Measurements from ENCODE around the gene DPP10.

The DPP10 gene

GRCh38 chr2:115201386-115201785 is 758.9 kb downstream of the DPP10 start:
- in situ Hi-C loops (cut with HindIII; ENCODE audit: low sequenced_read_pairs): no loop called here

- in situ Hi-C loops (cut with HindIII; ENCODE audit: low sequenced_read_pairs): no loop called here
These were observed 766.2 kb downstream of the DPP10 start for GRCh38 chr2:115208493-115209164.

DNA sequence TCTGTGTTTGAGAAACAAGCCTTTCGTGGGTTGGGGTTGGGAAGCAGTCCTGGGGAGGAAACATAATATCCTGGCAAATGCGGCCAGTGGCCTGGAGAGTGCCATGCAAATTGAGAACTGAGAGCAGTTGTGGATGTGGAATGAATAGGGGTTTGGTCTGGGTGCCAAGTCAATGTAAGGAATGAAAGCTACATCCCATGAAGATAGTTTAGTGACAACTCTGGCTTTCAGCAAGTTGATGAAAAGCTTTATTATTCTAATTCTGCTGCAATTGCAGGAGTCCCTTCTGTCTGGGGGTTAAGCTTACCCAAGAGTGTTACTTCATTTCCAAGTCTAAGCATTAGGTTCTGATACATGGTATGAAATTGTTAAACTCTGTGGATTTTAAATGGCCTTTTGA is 771.6 kb downstream of the DPP10 start:
- in situ Hi-C loops (cut with HindIII; ENCODE audit: low sequenced_read_pairs): no loop called here

- in situ Hi-C loops (cut with HindIII; ENCODE audit: low sequenced_read_pairs): no loop called here
These were observed 776.9 kb downstream of the DPP10 start for GRCh38 chr2:115219296-115219695.

GRCh38 chr2:115234186-115234585 is 791.7 kb downstream of the DPP10 start:
- in situ Hi-C loops (cut with HindIII; ENCODE audit: low sequenced_read_pairs): no loop called here

GRCh38 chr2:115234737-115235136 is 792.3 kb downstream of the DPP10 start:
- in situ Hi-C loops (cut with HindIII; ENCODE audit: low sequenced_read_pairs): no loop called here

DNA sequence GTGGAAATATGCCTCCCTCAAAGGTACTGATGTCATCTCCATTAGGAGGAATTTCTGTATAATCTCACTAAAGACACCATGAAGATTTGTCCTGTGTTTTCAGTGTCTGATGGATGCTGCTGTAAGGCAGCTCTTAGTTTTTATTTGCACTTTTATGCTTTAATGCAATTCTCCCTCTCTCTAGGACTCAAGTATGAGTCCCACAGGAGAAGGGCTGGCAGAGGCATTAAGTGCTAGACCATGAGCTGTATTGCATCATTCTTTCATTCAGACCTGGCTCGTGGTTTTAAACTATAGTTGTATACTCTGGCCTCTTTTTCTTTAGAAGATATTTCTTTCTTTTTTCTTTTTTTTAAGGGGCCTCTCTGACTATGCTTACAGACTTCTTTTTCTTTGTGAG is 805.6 kb downstream of the DPP10 start:
- in situ Hi-C loops (cut with HindIII; ENCODE audit: low sequenced_read_pairs): no loop called here

DNA sequence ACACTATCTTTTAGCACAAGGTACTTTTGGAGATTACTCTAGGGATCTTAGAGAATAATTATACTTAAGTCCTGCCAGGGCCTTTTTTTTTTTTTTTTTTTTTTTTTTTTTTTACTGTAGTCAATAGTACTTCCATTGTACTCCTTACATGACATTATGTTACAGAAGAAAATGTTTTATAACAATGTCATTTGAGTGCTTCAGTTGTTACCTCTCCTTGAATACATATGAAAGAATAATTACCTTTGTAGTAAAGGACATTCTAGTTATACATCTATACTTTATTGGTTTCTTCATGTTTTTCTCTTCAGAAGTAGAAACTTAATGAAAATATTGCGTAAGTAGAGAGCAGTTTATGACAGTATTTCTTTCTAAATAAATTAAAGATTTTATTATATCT is 834.9 kb downstream of the DPP10 start:
- in situ Hi-C loops (cut with HindIII; ENCODE audit: low sequenced_read_pairs): no loop called here

- in situ Hi-C loops (cut with HindIII; ENCODE audit: low sequenced_read_pairs): no loop called here
These were observed 843.0 kb downstream of the DPP10 start for GRCh38 chr2:115285416-115285815.

GRCh38 chr2:115290478-115290877 is 848.0 kb downstream of the DPP10 start:
- in situ Hi-C loops (cut with HindIII; ENCODE audit: low sequenced_read_pairs): no loop called here

DNA sequence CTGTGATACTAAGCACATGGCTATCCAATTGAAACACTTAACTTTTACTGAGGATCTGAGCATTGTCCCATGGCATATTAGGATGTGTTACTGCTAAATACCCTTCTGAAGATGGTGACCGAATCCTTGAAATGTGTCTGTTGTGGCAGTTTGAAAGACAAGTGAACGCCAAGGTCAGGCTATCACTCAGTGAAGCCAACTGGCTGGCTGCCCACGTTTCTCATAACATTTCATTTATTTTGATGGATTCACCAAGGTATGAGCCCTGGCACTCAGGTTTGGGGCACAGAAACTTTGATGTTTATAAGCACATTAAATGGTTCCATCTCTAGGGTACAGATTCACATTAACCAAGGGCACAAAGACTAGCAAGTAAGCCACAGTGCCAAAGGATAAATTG is 850.3 kb downstream of the DPP10 start:
- in situ Hi-C loops (cut with HindIII; ENCODE audit: low sequenced_read_pairs): no loop called here

DNA sequence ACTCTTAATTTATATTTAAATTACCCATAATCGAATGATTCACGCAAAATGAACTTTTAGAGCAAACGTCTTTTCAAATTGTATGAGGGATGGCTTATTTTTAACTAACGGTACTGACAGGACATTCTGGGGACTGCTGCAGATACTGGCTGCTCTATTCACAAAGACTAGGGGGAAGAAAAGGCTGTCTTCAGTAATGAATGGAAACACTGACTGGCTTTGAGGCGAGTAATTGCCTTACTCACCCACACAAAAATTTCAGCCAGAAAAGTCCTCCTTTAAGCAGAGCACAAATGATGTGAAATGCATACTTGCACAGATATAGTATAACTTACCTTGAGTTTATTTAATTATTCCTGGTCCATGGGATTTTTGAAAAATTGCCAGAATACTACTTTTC is 852.6 kb downstream of the DPP10 start:
- in situ Hi-C loops (cut with HindIII; ENCODE audit: low sequenced_read_pairs): no loop called here

DNA sequence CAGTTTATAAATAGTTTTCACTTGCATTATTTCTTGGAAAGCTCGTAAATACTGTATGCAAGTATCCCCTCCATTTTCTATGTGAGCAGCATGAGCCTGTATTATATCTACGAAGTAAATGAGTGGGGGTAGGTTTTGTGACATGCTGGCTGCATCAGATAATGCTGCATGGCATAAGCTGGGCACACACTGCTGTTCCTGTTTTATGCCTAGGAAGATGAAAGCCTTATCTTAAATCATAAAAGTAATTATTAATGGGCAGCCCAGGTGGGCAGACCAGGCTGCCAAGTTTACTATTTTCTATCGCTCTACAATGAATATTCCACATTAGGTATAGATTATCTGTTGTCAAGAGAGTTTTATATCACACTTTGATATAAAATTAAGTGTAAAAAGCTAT is 854.6 kb downstream of the DPP10 start:
- in situ Hi-C loops (cut with HindIII; ENCODE audit: low sequenced_read_pairs): no loop called here

DNA sequence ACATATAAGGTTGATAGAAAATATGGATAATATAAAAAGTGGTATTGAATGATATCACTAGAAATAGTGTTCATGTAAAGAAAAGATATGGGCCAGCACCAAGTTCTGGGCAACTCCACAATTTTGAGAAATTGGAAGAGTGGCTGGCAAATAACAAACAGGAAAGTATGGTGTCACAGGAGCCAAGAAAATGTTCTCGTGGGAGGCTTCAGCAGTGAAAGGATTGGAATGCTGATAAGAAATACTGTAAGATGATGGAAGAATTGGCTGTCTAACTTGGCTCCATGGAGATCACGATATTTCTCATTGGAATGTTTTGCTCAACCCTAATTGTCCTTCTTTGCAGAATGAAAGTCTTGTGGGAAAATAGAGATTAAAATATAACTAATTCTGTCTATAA is 856.8 kb downstream of the DPP10 start:
- in situ Hi-C loops (cut with HindIII; ENCODE audit: low sequenced_read_pairs): no loop called here

GRCh38 chr2:115305712-115306111 is 863.3 kb downstream of the DPP10 start:
- in situ Hi-C loops (cut with HindIII; ENCODE audit: low sequenced_read_pairs): no loop called here

DNA sequence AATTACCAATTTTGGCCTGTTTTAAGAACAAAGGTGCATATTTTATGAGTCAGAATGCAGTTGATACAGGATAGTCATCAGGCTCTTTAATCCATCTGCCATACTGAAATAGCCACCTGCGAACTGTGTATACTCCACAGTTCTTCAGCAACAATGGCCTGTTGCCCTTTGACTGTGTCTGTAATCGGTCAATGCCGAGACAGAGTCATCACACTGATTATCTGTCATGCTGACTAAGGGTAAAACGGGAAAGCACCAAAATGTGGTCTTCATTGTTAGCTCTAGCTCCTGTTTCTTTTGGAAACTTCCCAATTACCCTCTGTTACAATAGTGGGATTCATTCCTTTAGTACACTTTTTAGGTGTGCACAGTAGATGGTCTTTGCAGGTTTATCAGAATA is 871.7 kb downstream of the DPP10 start:
- in situ Hi-C loops (cut with HindIII; ENCODE audit: low sequenced_read_pairs): no loop called here

- in situ Hi-C loops (cut with HindIII; ENCODE audit: low sequenced_read_pairs): no loop called here
These were observed 884.6 kb downstream of the DPP10 start for GRCh38 chr2:115327061-115327460.

GRCh38 chr2:115359550-115359949 is 917.1 kb downstream of the DPP10 start:
- in situ Hi-C loops (cut with HindIII; ENCODE audit: low sequenced_read_pairs): no loop called here

DNA sequence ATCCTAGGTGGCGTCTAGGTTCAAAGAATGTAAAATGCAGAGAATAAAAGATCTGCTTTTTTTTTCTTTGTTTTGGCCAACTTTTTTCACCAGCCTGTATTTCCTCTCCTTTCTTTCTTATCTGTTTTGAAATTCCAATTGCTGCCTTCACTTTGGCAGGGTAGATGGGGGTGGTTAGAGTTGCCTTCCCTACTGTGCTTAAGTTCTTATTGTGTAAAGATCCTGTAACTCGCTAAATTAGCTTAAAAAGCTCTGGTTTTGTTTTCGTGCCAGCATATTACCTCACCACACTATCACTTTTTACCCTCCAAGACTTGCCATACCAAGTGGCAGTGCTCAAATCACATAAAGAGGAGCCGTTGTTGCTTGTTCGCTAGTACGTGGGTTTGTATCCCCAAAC is 921.7 kb downstream of the DPP10 start:
- in situ Hi-C loops (cut with HindIII; ENCODE audit: low sequenced_read_pairs): no loop called here

DNA sequence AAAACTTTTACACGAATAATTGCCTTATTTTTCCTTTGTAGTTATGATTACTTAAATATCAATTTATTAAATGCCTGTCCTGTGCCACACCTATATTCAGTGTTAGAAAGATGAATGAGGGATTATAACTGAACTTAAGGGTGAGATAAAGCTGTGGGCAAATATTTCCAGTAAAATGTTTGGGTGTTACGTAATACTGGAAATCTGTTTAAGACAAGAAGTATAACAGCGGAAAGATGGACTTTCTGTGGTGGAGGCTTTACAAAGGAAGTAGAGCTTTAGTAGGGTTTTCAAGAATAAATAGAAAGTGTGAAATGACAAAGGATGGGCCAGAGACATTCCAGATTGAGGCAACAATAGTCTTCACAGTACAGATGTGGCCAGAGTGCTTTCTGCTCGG is 927.0 kb downstream of the DPP10 start:
- in situ Hi-C loops (cut with HindIII; ENCODE audit: low sequenced_read_pairs): no loop called here

GRCh38 chr2:115374981-115375380 is 932.5 kb downstream of the DPP10 start:
- in situ Hi-C loops (cut with HindIII; ENCODE audit: low sequenced_read_pairs): no loop called here

GRCh38 chr2:115384399-115384798 is 942.0 kb downstream of the DPP10 start:
- in situ Hi-C loops (cut with HindIII; ENCODE audit: low sequenced_read_pairs): no loop called here

DNA sequence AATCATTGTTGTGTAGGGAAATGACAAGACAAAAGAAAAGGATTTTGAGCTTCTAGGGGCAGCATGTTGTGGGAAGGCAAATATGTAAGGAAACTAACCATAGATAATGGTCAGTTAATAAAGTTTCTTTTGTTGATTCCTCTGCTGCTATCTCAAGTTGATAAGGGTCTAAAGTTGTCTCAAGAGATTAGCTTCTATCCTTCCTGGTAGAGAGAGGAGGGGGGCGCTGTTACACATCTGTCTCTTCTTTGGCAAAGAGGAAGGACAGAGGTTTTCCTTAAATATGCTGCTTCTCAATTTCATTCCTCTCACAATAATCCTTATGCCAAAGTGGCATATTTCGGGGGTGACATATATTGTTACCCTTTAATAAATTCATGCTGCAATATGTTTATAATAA is 944.0 kb downstream of the DPP10 start:
- in situ Hi-C loops (cut with HindIII; ENCODE audit: low sequenced_read_pairs): no loop called here
